ENCODE results near the gene WSCD1. TPM values are rescaled to one million over a fixed set of nuclear protein-coding genes. Genes with fewer than 3 reads are reported as not detected.

Gene WSCD1
- total RNA-seq, 2 donors from 2014 or later = 19.5 to 22.3 TPM

DNA sequence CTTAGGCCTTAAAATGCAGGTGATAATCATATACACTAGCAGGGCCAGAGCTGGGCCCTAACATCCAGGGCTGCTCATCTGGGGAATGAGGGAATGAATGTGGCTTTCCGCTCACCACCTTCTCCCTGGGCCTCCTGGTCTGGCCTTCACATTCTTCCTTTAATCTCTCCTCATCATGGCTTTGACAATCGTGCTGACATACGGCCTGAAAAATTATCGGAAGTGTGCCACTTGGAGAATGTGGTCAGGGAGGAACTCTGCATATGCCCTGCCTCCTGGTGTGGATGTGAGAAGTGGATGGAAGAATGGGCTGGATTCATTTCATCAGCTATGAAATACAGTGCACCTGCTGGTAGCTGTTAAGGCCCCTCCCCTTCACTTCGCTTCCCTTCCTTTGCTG lies 2.4 kb downstream of the WSCD1 start:
- DNase-seq = no peak
- no peak for TF ChIP-seq CTCF (IDR thresholded peaks at IDR 0.05)
- intact Hi-C loops (cut with DNase I) = no loop called here
- H3K4me3 ChIP-seq = no peak overlapping the region
- no peaks in the 10 kb centered on the region for H3K36me3 ChIP-seq
- no peaks in the 10 kb centered on the region for H3K4me1 ChIP-seq
- no peaks in the 10 kb centered on the region for H3K27me3 ChIP-seq
- no peak overlapping the region for H3K9ac ChIP-seq (ENCODE audit: low read depth in 2 of 2, low read length in 2 of 2)
- no peaks in the 10 kb centered on the region for H3K9me3 ChIP-seq
- H3K27ac ChIP-seq = no peak overlapping the region

GRCh38 chr17:6073620-6074019 lies 3.4 kb downstream of the WSCD1 start:
- Histone ChIP-seq H3K4me1 (no peaks in the 10 kb centered on the region), H3K27me3 (no peaks in the 10 kb centered on the region), H3K36me3 (no peaks in the 10 kb centered on the region), H3K9me3 (no peaks in the 10 kb centered on the region), H3K27ac (no peak overlapping the region), H3K4me3 (no peak overlapping the region), H3K9ac (ENCODE audit: low read depth in 2 of 2, low read length in 2 of 2) (no peak overlapping the region)
- intact Hi-C loops (cut with DNase I) = no loop called here
- DNase-seq = no peak
- no peak for TF ChIP-seq CTCF (IDR thresholded peaks at IDR 0.05)

DNA sequence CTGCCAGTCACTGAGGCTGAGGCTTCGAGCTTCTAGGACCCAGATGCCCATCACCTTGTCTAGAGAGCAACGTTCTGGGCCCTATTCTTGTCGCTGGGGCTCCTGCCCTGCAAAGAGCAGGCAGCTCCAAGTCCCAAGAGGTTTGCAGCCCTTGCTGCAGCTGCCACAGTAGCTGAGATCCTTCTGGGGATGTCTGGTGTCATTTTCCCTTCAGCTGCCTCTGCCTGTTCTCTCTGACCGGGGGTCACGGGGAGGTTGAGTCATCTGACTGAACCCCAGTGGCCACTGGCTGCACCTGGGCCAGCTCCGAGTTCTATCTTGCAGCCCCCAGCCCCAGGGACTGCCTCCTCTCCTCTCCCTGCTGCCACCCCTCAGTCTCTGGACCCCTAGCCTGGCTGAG lies 4.9 kb downstream of the WSCD1 start:
- Histone ChIP-seq H3K4me1 (no peaks in the 10 kb centered on the region), H3K9ac (ENCODE audit: low read depth in 2 of 2, low read length in 2 of 2) (no peak overlapping the region), H3K9me3 (no peaks in the 10 kb centered on the region), H3K36me3 (no peaks in the 10 kb centered on the region), H3K4me3 (no peak overlapping the region), H3K27ac (no peak overlapping the region), H3K27me3 (no peaks in the 10 kb centered on the region)
- intact Hi-C loops (cut with DNase I) = no loop called here
- DNase-seq = no peak
- no peak for TF ChIP-seq CTCF (IDR thresholded peaks at IDR 0.05)

DNA sequence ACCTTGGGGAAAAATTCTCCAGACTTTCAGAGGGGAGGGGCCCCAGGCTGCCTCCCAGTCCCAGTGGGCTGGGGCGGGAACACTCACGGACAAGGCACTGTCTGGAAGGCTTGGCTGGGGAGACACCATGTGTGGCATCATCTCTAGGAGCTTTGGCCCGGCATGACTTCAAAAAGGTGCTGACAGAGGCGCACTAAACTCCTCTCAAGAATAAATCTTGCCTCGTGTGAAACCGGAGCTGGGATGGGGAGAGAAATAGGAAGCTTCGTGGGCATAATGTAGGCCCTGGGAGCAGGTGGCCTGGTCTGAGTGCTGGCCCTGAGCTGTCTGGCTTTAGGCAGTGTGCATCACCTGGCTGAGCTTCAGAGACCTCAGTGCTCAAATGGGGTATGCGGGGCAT lies 5.7 kb downstream of the WSCD1 start:
- no peaks in the 10 kb centered on the region for H3K36me3 ChIP-seq
- no peaks in the 10 kb centered on the region for H3K4me1 ChIP-seq
- H3K27me3 ChIP-seq = no peaks in the 10 kb centered on the region
- no peak overlapping the region for H3K4me3 ChIP-seq
- TF ChIP-seq CTCF (IDR thresholded peaks at IDR 0.05) = no peak
- intact Hi-C loops (cut with DNase I) = no loop called here
- H3K9me3 ChIP-seq = no peaks in the 10 kb centered on the region
- no peak for DNase-seq
- H3K9ac ChIP-seq (ENCODE audit: low read depth in 2 of 2, low read length in 2 of 2) = no peak overlapping the region
- no peak overlapping the region for H3K27ac ChIP-seq

- DNase-seq = no peak
- Histone ChIP-seq H3K27me3 (no peaks in the 10 kb centered on the region), H3K4me1 (no peaks in the 10 kb centered on the region), H3K9me3 (no peaks in the 10 kb centered on the region), H3K4me3 (no peak overlapping the region), H3K36me3 (no peaks in the 10 kb centered on the region), H3K9ac (ENCODE audit: low read depth in 2 of 2, low read length in 2 of 2) (no peak overlapping the region), H3K27ac (no peak overlapping the region)
- no peak for TF ChIP-seq CTCF (IDR thresholded peaks at IDR 0.05)
- intact Hi-C loops (cut with DNase I) = no loop called here
Observed at GRCh38 chr17:6077752-6078151, 7.6 kb downstream of the WSCD1 start.

GRCh38 chr17:6078458-6078871 lies 8.3 kb downstream of the WSCD1 start:
- H3K9me3 ChIP-seq = no peaks in the 10 kb centered on the region
- H3K9ac ChIP-seq (ENCODE audit: low read depth in 2 of 2, low read length in 2 of 2) = no peak overlapping the region
- H3K36me3 ChIP-seq = no peaks in the 10 kb centered on the region
- H3K27ac ChIP-seq = no peak overlapping the region
- DNase-seq = no peak
- no peak for TF ChIP-seq CTCF (IDR thresholded peaks at IDR 0.05)
- H3K4me1 ChIP-seq = no peaks in the 10 kb centered on the region
- no peaks in the 10 kb centered on the region for H3K27me3 ChIP-seq
- intact Hi-C loops (cut with DNase I) = no loop called here
- no peak overlapping the region for H3K4me3 ChIP-seq
